HL-60 (cell line): ENCODE measurements around the gene WNT3.

Experiments
- SPI1 ChIP-seq: IDR thresholded peaks from 2 replicates; pipeline ENCODE4 v1.6.1; 2012; ENCODE audit warnings: low read depth, mild to moderate bottlenecking, borderline replicate concordance
- TF ChIP-seq, protein P1 (sequence below): IDR thresholded peaks from one replicate; pipeline ENCODE4 v1.5.1; 2011; ENCODE audit warnings: low read length, control low read depth, inconsistent platforms; ENCODE audit not compliant: insufficient read depth

DNA sequence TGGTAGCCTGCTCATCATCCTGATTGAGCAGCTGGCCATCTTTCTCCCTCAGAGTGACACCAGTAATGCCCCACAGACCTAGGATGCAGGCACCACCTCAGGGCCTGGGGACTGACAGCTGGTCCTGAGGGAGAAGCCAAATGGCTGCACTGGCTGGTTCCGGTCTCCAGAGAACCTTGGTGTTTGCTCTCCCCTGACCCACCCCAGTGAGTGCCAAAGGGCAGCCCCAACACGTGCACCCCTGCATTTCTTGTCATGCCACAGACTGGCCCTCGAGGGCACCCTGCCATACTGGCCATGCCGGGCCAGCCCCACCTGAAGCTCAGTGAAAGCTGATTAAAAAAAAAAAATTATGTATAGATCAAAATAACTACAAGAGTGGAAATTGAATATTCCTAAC is 100.5 kb downstream of the WNT3 start:
- TF ChIP-seq, protein P1, sequence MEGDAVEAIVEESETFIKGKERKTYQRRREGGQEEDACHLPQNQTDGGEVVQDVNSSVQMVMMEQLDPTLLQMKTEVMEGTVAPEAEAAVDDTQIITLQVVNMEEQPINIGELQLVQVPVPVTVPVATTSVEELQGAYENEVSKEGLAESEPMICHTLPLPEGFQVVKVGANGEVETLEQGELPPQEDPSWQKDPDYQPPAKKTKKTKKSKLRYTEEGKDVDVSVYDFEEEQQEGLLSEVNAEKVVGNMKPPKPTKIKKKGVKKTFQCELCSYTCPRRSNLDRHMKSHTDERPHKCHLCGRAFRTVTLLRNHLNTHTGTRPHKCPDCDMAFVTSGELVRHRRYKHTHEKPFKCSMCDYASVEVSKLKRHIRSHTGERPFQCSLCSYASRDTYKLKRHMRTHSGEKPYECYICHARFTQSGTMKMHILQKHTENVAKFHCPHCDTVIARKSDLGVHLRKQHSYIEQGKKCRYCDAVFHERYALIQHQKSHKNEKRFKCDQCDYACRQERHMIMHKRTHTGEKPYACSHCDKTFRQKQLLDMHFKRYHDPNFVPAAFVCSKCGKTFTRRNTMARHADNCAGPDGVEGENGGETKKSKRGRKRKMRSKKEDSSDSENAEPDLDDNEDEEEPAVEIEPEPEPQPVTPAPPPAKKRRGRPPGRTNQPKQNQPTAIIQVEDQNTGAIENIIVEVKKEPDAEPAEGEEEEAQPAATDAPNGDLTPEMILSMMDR = no peak
- TF ChIP-seq SPI1 = no peak
